K562 (cell line): ENCODE results near the gene MESP1. TPM values are rescaled to one million over a fixed set of nuclear protein-coding genes. Genes with fewer than 3 reads are reported as not detected.

Experiments used
- BRF1 ChIP-seq: IDR thresholded peaks from 3 replicates; pipeline ENCODE4 v1.6.1; 2011; ENCODE audit warnings: borderline replicate concordance, mild to moderate bottlenecking; ENCODE audit not compliant: insufficient read length; ENCODE audit errors: extremely low read depth
- FOS ChIP-seq: IDR thresholded peaks from 3 replicates; pipeline ENCODE4 v1.6.1; 2011; ENCODE audit not compliant: insufficient read length; ENCODE audit errors: extremely low read depth
- MAZ ChIP-seq, 2 experiments: fragments of 450-650 bp in 1 of 2; sonication (generic) in 1 of 2; formaldehyde crosslinking; IDR thresholded peaks in 1 of 2; conservative IDR thresholded peaks in 1 of 2; 2 replicates each; pipeline versions ENCODE4 v1.4.0 to v1.5.0; 2020; ENCODE audit warnings: mild to moderate bottlenecking in 1 of 2, missing genetic modification reagents in 1 of 2
- MEIS2 ChIP-seq: fragments of 450-650 bp; IDR thresholded peaks from 2 replicates; pipeline ENCODE4 v1.6.1; 2014; ENCODE audit warnings: mild to moderate bottlenecking; ENCODE audit not compliant: partially characterized antibody
- NFIX ChIP-seq: fragments of 250-450 bp; sonication (Bioruptor Pico); IDR thresholded peaks from 2 replicates; pipeline ENCODE4 v1.4.0; 2020; ENCODE audit warnings: low read depth, mild to moderate bottlenecking, moderate library complexity
- NUFIP1 ChIP-seq: fragments of 450-650 bp; IDR thresholded peaks from 2 replicates; pipeline ENCODE4 v1.6.1; 2018; ENCODE audit not compliant: partially characterized antibody
- PHTF2 ChIP-seq: fragments of 250-450 bp; sonication (Bioruptor Pico); IDR thresholded peaks from 2 replicates; pipeline ENCODE4 v1.5.0; 2021; ENCODE audit warnings: mild to moderate bottlenecking
- polyA plus RNA-seq, 8 experiments: library from polyadenylated mRNA; depleted of rRNA in 4 of 8; stranded (reverse) in 5 of 8; unstranded in 3 of 8; fragments of >200 nt; fragmentation: Nextera tagmentation in 2 of 8; fragmentation: Illumina TruSeq in 1 of 8; extraction: Ambion mirVana in 2 of 8; extraction: Trizol in 1 of 8; gene quantifications; 2 replicates each; pipeline versions ENCODE4 v1.2.1 to v1.2.3, GENCODE V29; 2011 to 2014; ENCODE audit warnings: inconsistent platforms in 1 of 8, missing spikeins in 1 of 8
- total RNA-seq, 7 experiments: library from RNA; depleted of rRNA in 6 of 7; stranded (reverse); fragments of >200 nt in 6 of 7; fragmentation: Illumina TruSeq in 2 of 7; extraction: Trizol in 2 of 7; gene quantifications; 2 replicates each; pipeline versions ENCODE4 v1.2.1 to v1.2.3, GENCODE V29; 2011 to 2021; ENCODE audit warnings: low replicate concordance in 1 of 7
- TF ChIP-seq, protein P1 (sequence below): fragments of 250-450 bp; sonication (Bioruptor Pico); IDR thresholded peaks from 2 replicates; pipeline ENCODE4 v1.5.0; 2020; ENCODE audit warnings: mild to moderate bottlenecking
- TF ChIP-seq, protein P2 (sequence below): fragments of 450-650 bp; IDR thresholded peaks from 2 replicates; pipeline ENCODE4 v1.6.1; 2017; ENCODE audit warnings: mild to moderate bottlenecking, moderate library complexity
- TF ChIP-seq, protein P3 (sequence below), 2 experiments: IDR thresholded peaks; 2 replicates each; pipeline ENCODE4 v1.6.1; 2011; ENCODE audit warnings: borderline replicate concordance in 1 of 2, control low read depth in 1 of 2, low read depth in 1 of 2, low read length in 1 of 2, mild to moderate bottlenecking in 1 of 2, mixed read lengths in 1 of 2, moderate library complexity in 1 of 2; ENCODE audit not compliant: insufficient read depth in 1 of 2, insufficient read length in 1 of 2, poor library complexity in 1 of 2, severe bottlenecking in 1 of 2; ENCODE audit errors: extremely low read depth in 1 of 2
- TF ChIP-seq, protein P4 (sequence below): fragments of 450-650 bp; IDR thresholded peaks from 2 replicates; pipeline ENCODE4 v1.6.1; 2016; ENCODE audit warnings: mild to moderate bottlenecking
- TF ChIP-seq, protein P5 (sequence below): fragments of 450-650 bp; IDR thresholded peaks from 2 replicates; pipeline ENCODE4 v1.6.1; 2017; ENCODE audit warnings: antibody characterized with exemption, mild to moderate bottlenecking
- TF ChIP-seq, protein P6 (sequence below): fragments of 450-650 bp; conservative IDR thresholded peaks from 2 replicates; pipeline ENCODE4 v1.6.1; 2016; ENCODE audit warnings: missing genetic modification characterization, low read depth, mild to moderate bottlenecking, missing compliant biosample characterization, moderate library complexity

Gene MESP1
- total and polyA plus RNA-seq, 9 of the 15 experiments (the other 6 are each of a cell fraction or from before 2014, with no cell fraction given) = 0.14 to 1.1 (median 0.36) TPM; not detected in 4

DNA sequence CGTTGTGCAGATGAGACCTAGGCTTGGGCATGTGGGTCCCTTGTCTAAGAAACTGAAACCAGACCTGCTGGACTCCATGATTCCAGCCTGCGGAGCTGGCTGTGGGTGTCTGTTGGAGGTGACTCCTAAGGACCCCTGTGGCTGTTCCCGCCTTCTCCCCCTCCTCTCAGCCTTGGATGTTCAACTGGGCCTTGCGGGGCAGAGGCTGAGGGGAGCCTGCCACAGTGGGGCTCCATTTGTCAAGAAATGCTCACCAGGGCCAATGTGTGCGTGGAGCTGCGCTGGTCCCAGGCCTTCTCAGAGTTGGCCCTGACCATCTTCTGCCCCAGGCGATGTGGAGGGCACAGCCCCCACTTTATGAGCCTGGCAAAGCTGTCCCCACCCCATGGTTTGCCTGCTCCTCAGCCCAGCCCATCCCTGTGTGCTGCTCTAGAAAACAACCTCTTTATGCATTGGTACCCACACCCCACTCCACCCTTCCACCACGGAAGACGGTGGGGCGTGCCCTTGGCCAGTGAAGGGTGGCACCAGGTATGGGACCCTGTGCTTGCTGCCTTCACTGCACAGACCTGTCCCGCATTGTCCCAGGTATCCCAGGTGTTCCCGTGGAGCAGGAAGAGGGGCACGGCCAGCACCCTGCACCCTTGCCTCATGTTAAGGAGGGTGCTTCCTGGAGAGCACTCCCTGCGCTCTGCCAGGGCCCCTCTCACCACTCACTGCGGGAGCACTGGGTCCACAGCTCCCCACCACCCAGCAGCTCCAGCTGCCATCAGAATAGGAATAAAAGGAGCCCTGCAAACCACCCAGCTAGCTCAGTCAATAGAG lies 33.0 kb upstream of the MESP1 start (continued):
- TF ChIP-seq, protein P1, sequence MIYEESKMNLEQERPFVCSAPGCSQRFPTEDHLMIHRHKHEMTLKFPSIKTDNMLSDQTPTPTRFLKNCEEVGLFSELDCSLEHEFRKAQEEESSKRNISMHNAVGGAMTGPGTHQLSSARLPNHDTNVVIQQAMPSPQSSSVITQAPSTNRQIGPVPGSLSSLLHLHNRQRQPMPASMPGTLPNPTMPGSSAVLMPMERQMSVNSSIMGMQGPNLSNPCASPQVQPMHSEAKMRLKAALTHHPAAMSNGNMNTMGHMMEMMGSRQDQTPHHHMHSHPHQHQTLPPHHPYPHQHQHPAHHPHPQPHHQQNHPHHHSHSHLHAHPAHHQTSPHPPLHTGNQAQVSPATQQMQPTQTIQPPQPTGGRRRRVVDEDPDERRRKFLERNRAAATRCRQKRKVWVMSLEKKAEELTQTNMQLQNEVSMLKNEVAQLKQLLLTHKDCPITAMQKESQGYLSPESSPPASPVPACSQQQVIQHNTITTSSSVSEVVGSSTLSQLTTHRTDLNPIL (CRISPR knock-in tag) = no peak
- TF ChIP-seq FOS = no peak
- TF ChIP-seq, protein P2, sequence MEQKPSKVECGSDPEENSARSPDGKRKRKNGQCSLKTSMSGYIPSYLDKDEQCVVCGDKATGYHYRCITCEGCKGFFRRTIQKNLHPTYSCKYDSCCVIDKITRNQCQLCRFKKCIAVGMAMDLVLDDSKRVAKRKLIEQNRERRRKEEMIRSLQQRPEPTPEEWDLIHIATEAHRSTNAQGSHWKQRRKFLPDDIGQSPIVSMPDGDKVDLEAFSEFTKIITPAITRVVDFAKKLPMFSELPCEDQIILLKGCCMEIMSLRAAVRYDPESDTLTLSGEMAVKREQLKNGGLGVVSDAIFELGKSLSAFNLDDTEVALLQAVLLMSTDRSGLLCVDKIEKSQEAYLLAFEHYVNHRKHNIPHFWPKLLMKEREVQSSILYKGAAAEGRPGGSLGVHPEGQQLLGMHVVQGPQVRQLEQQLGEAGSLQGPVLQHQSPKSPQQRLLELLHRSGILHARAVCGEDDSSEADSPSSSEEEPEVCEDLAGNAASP = no peak
- TF ChIP-seq, protein P3, sequence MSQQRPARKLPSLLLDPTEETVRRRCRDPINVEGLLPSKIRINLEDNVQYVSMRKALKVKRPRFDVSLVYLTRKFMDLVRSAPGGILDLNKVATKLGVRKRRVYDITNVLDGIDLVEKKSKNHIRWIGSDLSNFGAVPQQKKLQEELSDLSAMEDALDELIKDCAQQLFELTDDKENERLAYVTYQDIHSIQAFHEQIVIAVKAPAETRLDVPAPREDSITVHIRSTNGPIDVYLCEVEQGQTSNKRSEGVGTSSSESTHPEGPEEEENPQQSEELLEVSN (IDR thresholded peaks at IDR 0.05; ENCODE audit: borderline replicate concordance in 1 of 2, extremely low read depth in 1 of 2, insufficient read depth in 1 of 2, insufficient read length in 1 of 2, low read depth in 1 of 2, low read length in 1 of 2, poor library complexity in 1 of 2, severe bottlenecking in 1 of 2) = peak; percentile 3 to 12
- TF ChIP-seq, protein P4, sequence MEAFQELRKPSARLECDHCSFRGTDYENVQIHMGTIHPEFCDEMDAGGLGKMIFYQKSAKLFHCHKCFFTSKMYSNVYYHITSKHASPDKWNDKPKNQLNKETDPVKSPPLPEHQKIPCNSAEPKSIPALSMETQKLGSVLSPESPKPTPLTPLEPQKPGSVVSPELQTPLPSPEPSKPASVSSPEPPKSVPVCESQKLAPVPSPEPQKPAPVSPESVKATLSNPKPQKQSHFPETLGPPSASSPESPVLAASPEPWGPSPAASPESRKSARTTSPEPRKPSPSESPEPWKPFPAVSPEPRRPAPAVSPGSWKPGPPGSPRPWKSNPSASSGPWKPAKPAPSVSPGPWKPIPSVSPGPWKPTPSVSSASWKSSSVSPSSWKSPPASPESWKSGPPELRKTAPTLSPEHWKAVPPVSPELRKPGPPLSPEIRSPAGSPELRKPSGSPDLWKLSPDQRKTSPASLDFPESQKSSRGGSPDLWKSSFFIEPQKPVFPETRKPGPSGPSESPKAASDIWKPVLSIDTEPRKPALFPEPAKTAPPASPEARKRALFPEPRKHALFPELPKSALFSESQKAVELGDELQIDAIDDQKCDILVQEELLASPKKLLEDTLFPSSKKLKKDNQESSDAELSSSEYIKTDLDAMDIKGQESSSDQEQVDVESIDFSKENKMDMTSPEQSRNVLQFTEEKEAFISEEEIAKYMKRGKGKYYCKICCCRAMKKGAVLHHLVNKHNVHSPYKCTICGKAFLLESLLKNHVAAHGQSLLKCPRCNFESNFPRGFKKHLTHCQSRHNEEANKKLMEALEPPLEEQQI = no peak
- TF ChIP-seq MEIS2 = no peak
- no peak for TF ChIP-seq NFIX (CRISPR knock-in tag)
- TF ChIP-seq, protein P5, sequence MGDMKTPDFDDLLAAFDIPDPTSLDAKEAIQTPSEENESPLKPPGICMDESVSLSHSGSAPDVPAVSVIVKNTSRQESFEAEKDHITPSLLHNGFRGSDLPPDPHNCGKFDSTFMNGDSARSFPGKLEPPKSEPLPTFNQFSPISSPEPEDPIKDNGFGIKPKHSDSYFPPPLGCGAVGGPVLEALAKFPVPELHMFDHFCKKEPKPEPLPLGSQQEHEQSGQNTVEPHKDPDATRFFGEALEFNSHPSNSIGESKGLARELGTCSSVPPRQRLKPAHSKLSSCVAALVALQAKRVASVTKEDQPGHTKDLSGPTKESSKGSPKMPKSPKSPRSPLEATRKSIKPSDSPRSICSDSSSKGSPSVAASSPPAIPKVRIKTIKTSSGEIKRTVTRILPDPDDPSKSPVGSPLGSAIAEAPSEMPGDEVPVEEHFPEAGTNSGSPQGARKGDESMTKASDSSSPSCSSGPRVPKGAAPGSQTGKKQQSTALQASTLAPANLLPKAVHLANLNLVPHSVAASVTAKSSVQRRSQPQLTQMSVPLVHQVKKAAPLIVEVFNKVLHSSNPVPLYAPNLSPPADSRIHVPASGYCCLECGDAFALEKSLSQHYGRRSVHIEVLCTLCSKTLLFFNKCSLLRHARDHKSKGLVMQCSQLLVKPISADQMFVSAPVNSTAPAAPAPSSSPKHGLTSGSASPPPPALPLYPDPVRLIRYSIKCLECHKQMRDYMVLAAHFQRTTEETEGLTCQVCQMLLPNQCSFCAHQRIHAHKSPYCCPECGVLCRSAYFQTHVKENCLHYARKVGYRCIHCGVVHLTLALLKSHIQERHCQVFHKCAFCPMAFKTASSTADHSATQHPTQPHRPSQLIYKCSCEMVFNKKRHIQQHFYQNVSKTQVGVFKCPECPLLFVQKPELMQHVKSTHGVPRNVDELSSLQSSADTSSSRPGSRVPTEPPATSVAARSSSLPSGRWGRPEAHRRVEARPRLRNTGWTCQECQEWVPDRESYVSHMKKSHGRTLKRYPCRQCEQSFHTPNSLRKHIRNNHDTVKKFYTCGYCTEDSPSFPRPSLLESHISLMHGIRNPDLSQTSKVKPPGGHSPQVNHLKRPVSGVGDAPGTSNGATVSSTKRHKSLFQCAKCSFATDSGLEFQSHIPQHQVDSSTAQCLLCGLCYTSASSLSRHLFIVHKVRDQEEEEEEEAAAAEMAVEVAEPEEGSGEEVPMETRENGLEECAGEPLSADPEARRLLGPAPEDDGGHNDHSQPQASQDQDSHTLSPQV = 0 out of 2 replicates have a peak, but pooled peaks have one; percentile 40
- no peak for TF ChIP-seq MAZ (CRISPR knock-in tag; conservative IDR thresholded peaks at IDR 0.05 in 1 of 2, IDR thresholded peaks at IDR 0.05 in 1 of 2)
- TF ChIP-seq, protein P6, sequence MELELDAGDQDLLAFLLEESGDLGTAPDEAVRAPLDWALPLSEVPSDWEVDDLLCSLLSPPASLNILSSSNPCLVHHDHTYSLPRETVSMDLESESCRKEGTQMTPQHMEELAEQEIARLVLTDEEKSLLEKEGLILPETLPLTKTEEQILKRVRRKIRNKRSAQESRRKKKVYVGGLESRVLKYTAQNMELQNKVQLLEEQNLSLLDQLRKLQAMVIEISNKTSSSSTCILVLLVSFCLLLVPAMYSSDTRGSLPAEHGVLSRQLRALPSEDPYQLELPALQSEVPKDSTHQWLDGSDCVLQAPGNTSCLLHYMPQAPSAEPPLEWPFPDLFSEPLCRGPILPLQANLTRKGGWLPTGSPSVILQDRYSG (tag) = 0 out of 2 replicates have a peak, but pooled peaks have one; percentile 17
- no peak for TF ChIP-seq BRF1
- TF ChIP-seq NUFIP1 = no peak
- no peak for TF ChIP-seq PHTF2
